PFSK-1 (cell line): ENCODE measurements around the gene CCDC195.

Source experiments
- POLR2AphosphoS5 ChIP-seq: IDR thresholded peaks from 2 replicates; pipeline ENCODE4 v1.6.1; 2012; ENCODE audit warnings: low read depth, mild to moderate bottlenecking, control low read depth, low read length, moderate library complexity
- TF ChIP-seq, protein P1 (sequence below), 2 experiments: IDR thresholded peaks; 2 replicates each; pipeline versions ENCODE4 v1.6.1 to v1.8.0; 2011 to 2012; ENCODE audit warnings: low read depth in 2 of 2, low read length in 2 of 2, control low read depth in 1 of 2, inconsistent platforms in 1 of 2, mild to moderate bottlenecking in 1 of 2, moderate library complexity in 1 of 2; ENCODE audit not compliant: insufficient read depth in 1 of 2

DNA sequence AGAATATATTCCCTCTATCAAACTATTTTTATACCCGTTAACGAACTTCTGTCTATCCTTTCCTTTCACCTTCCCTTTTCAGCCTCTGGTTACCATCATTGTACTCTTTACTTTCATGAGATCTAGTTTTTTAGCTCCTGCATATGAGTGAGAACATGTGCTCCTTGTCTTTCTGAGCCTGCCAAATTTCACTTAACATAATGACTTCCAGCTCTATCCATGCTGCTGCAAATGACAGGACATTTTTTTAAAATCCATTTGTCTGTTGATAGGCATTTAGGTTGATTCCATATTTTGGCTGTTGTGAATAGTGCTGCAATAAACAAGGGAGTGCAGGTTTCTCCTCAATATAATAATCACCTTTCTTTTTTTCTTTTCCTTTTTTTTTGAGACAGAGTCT is 8.2 kb upstream of the CCDC195 start:
- TF ChIP-seq, protein P1, sequence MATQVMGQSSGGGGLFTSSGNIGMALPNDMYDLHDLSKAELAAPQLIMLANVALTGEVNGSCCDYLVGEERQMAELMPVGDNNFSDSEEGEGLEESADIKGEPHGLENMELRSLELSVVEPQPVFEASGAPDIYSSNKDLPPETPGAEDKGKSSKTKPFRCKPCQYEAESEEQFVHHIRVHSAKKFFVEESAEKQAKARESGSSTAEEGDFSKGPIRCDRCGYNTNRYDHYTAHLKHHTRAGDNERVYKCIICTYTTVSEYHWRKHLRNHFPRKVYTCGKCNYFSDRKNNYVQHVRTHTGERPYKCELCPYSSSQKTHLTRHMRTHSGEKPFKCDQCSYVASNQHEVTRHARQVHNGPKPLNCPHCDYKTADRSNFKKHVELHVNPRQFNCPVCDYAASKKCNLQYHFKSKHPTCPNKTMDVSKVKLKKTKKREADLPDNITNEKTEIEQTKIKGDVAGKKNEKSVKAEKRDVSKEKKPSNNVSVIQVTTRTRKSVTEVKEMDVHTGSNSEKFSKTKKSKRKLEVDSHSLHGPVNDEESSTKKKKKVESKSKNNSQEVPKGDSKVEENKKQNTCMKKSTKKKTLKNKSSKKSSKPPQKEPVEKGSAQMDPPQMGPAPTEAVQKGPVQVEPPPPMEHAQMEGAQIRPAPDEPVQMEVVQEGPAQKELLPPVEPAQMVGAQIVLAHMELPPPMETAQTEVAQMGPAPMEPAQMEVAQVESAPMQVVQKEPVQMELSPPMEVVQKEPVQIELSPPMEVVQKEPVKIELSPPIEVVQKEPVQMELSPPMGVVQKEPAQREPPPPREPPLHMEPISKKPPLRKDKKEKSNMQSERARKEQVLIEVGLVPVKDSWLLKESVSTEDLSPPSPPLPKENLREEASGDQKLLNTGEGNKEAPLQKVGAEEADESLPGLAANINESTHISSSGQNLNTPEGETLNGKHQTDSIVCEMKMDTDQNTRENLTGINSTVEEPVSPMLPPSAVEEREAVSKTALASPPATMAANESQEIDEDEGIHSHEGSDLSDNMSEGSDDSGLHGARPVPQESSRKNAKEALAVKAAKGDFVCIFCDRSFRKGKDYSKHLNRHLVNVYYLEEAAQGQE (IDR thresholded peaks at IDR 0.05; ENCODE audit: insufficient read depth in 1 of 2, low read depth in 2 of 2, low read length in 2 of 2): no peak
- TF ChIP-seq POLR2AphosphoS5: no peak
